Thoracic aorta (tissue), 2 donors: Measurements from ENCODE around the gene RECK. TPM values are rescaled to one million over a fixed set of nuclear protein-coding genes. Genes with fewer than 3 reads are reported as not detected.

ENCODE experiments used
- ATAC-seq: fragments of 150-250 bp; one replicate; pipeline ENCODE4 v1.8.0; 2017; ENCODE audit warnings: low read depth; ENCODE audit not compliant: insufficient number of reproducible peaks, low FRiP score
- DNase-seq: peaks from one replicate; pipeline ENCODE4 v3.0.0-alpha.2; 2020; ENCODE audit warnings: low spot score
- H3K27ac ChIP-seq, 2 donors: fragments of 200-600 bp; sonication (generic); 1 replicate in 1 of 2; 2 replicates in 1 of 2; pipeline ENCODE4 v1.5.1; 2016; ENCODE audit warnings: mild to moderate bottlenecking in 2 of 2, moderate library complexity in 2 of 2
- H3K27me3 ChIP-seq: fragments of 200-600 bp; sonication (generic); replicated peaks from 2 replicates; pipeline ENCODE4 v1.6.0; 2016; ENCODE audit warnings: mild to moderate bottlenecking; ENCODE audit not compliant: insufficient read depth
- H3K36me3 ChIP-seq: fragments of 200-600 bp; sonication (generic); one replicate; pipeline ENCODE4 v1.5.1; 2016
- H3K4me1 ChIP-seq, 2 donors: fragments of 200-600 bp; sonication (generic); 1 replicate in 1 of 2; 2 replicates in 1 of 2; pipeline versions ENCODE4 v1.5.1 to v1.6.0; 2016; ENCODE audit warnings: low read depth in 2 of 2, mild to moderate bottlenecking in 1 of 2; ENCODE audit not compliant: control insufficient read depth in 1 of 2
- H3K4me3 ChIP-seq: fragments of 200-600 bp; sonication (generic); 2 replicates; pipeline ENCODE4 v1.5.1; 2016; ENCODE audit warnings: mild to moderate bottlenecking
- H3K9me3 ChIP-seq: fragments of 200-600 bp; sonication (generic); 2 replicates; pipeline ENCODE4 v1.5.1; 2016
- total RNA-seq, 2 donors: library from RNA; depleted of rRNA; stranded (reverse); fragments of >200 nt; gene quantifications; one replicate each; pipeline versions ENCODE4 v1.1.0 to v1.2.3, GENCODE V29; 2016
- TF ChIP-seq, protein P1 (sequence below): fragments of 200-600 bp; sonication (generic); IDR thresholded peaks from one replicate; pipeline ENCODE4 v1.5.1; 2019; ENCODE audit warnings: antibody characterized with exemption

RECK gene
- total RNA-seq, 2 donors from 2014 or later: 19.8 to 30.5 TPM

DNA sequence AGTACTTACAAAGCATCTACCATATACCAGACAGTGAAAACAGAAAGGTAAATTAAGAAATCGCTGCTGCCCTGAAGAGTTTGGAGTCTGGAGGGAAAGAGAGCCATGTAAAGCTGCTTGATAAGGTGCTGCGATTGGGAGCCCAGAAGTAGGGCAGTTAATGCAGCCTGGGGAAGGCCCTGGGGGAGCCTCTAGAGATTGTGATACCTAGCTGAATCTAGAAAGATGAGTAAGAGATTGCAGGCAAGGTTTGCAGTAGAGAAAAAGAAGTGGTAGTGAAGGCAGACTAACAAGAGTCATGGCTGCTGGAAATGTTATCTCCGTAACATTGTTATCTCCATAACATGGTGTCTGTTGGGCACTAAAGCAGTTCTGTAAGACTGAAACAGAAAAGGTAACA, 75.8 kb downstream of the RECK start:
- Histone ChIP-seq H3K9me3 (no peaks in the 10 kb centered on the region), H3K27me3 (no peaks in the 10 kb centered on the region), H3K4me3 (no peak overlapping the region), H3K27ac (no peak overlapping the region), H3K36me3 (peaks cover 8% of the 10 kb centered on the region), H3K4me1 (no peaks in the 10 kb centered on the region)
- DNase-seq (no peak), ATAC-seq (no peak)
- TF ChIP-seq, protein P1, sequence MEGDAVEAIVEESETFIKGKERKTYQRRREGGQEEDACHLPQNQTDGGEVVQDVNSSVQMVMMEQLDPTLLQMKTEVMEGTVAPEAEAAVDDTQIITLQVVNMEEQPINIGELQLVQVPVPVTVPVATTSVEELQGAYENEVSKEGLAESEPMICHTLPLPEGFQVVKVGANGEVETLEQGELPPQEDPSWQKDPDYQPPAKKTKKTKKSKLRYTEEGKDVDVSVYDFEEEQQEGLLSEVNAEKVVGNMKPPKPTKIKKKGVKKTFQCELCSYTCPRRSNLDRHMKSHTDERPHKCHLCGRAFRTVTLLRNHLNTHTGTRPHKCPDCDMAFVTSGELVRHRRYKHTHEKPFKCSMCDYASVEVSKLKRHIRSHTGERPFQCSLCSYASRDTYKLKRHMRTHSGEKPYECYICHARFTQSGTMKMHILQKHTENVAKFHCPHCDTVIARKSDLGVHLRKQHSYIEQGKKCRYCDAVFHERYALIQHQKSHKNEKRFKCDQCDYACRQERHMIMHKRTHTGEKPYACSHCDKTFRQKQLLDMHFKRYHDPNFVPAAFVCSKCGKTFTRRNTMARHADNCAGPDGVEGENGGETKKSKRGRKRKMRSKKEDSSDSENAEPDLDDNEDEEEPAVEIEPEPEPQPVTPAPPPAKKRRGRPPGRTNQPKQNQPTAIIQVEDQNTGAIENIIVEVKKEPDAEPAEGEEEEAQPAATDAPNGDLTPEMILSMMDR: no peak

DNA sequence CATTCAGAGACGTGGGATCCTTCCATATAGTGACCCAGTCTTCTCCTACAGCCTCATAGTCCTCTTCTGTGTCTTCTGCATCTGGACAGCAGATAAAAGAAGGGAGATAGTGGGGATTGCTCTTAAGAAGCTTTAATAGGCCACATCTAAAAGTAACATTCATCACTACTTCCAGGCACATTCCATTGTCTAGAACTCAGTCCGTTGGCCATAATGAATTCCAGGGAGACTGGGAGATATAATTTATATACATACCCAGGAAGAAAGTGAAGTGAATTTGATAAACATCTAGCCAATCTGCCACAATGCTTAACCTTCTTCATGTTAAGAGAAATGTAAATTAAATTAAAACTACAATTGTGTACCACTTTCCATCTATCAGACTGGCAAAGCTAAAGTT, 77.3 kb downstream of the RECK start:
- Histone ChIP-seq H3K4me3 (no peak overlapping the region), H3K27me3 (no peaks in the 10 kb centered on the region), H3K36me3 (peaks cover 8% of the 10 kb centered on the region), H3K27ac (no peak overlapping the region), H3K9me3 (no peaks in the 10 kb centered on the region), H3K4me1 (no peaks in the 10 kb centered on the region)
- TF ChIP-seq, protein P1: no peak
- ATAC-seq (no peak), DNase-seq (no peak)

DNA sequence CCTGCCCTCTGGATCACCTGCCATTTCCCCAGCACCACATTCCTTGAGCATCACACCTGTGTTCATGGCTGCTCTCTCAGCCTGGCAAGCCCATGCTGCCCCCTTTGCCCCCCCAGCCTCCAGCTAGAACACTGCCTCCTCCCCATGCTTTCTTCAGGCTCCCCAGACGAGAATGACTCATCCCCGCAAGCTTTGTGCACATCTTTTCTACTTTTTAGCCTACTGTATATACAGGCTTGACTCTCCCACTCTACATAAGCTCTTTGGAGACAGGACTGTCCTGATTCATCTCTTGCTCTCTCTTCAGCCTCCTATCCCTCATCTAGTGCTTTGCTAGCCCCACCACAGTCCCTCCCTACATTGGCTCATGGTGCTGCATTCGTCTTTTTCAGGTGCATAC, 79.9 kb downstream of the RECK start:
- no peaks in the 10 kb centered on the region for H3K9me3 ChIP-seq
- H3K4me1 ChIP-seq: no peaks in the 10 kb centered on the region
- TF ChIP-seq, protein P1: no peak
- ATAC-seq: no peak
- no peak overlapping the region for H3K4me3 ChIP-seq
- no peak for DNase-seq
- H3K27me3 ChIP-seq: no peaks in the 10 kb centered on the region
- no peak overlapping the region for H3K27ac ChIP-seq
- H3K36me3 ChIP-seq: no peaks in the 10 kb centered on the region

DNA sequence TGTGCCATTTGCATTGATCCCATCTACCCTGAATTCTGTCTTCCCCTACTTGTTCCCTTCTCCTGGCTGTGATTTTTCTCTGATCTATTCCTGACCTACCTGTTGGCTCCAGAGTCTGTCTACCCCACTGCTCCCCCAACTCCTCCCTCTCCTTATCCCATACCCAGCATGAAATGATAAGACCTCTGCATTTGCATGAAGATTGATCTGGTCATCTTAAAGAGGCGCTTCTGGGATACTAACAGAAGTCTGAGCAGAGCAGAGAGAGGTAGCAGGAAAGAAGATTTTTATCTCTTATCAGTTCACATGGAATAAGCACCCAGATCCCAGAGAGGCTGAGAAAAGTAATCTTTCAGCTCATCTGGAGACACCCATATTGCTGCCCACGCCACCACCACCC, 81.5 kb downstream of the RECK start:
- no peak for ATAC-seq

DNA sequence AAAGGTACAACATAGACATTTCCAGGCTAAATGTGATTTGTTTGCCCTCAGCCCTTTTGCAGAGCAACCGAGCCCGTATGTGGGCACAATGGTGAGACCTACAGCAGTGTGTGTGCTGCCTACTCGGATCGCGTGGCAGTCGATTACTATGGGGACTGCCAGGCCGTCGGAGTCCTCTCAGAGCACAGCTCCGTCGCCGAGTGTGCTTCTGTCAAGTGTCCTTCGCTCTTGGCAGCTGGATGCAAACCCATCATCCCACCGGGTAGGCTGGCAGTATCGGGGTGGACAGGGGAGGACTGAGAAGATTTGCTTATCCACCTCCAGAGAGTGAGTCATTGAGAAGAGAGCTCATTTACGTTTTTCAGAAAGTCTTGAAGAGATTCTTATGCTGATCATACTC, 82.0 kb downstream of the RECK start:
- Histone ChIP-seq H3K4me3 (no peak overlapping the region), H3K4me1 (no peaks in the 10 kb centered on the region), H3K9me3 (no peaks in the 10 kb centered on the region), H3K27ac (no peak overlapping the region), H3K27me3 (no peaks in the 10 kb centered on the region), H3K36me3 (peaks cover 4% of the 10 kb centered on the region)
- ATAC-seq (no peak), DNase-seq (no peak)
- TF ChIP-seq, protein P1: no peak

More for the DNA sequence above, 81.5 kb downstream of the RECK start:
- peaks cover 4% of the 10 kb centered on the region for H3K36me3 ChIP-seq
- no peak overlapping the region for H3K4me3 ChIP-seq
- no peak for DNase-seq
- TF ChIP-seq, protein P1: no peak
- no peaks in the 10 kb centered on the region for H3K9me3 ChIP-seq
- H3K4me1 ChIP-seq: no peaks in the 10 kb centered on the region
- H3K27ac ChIP-seq: no peak overlapping the region
- no peaks in the 10 kb centered on the region for H3K27me3 ChIP-seq
